Measurements from ENCODE around the gene EHD2.
A peak's percentile ranks its signal among the peaks of the same experiment; 100 is the strongest.
"Not testable (repeated sequence)": the region's sequence is repeated elsewhere in the genome, so short reads cannot be mapped to it uniquely, and the experiment has no call there.

The EHD2 gene

GRCh38 chr19:47691782-47692181 is 21.4 kb upstream of the EHD2 start:
- no peak for DNase-seq

- no peak for DNase-seq
Observed at GRCh38 chr19:47693489-47693888, 19.7 kb upstream of the EHD2 start.

- no peak for DNase-seq
Observed at GRCh38 chr19:47693903-47694302, 19.3 kb upstream of the EHD2 start.

GRCh38 chr19:47694466-47695273 is 18.6 kb upstream of the EHD2 start:
- no peak for DNase-seq

GRCh38 chr19:47695533-47696262 is 17.5 kb upstream of the EHD2 start:
- no peak for DNase-seq

GRCh38 chr19:47696635-47697034 is 16.6 kb upstream of the EHD2 start:
- DNase-seq = no peak

- peak; percentile 81 for DNase-seq
Observed at GRCh38 chr19:47697863-47698609, 15.2 kb upstream of the EHD2 start.

- no peak for DNase-seq
Observed at GRCh38 chr19:47698631-47699359, 14.4 kb upstream of the EHD2 start.

- DNase-seq = peak; percentile 39
Observed at GRCh38 chr19:47699360-47699917, 13.8 kb upstream of the EHD2 start.

GRCh38 chr19:47700934-47701716 is 12.1 kb upstream of the EHD2 start:
- no peak for DNase-seq

- DNase-seq = no peak
Observed at GRCh38 chr19:47701717-47702552, 11.3 kb upstream of the EHD2 start.

GRCh38 chr19:47702671-47703070 is 10.6 kb upstream of the EHD2 start:
- no peak for DNase-seq

- DNase-seq = no peak
Observed at GRCh38 chr19:47703301-47703700, 9.9 kb upstream of the EHD2 start.

GRCh38 chr19:47704024-47704423 is 9.2 kb upstream of the EHD2 start:
- DNase-seq = no peak

GRCh38 chr19:47704656-47705055 is 8.6 kb upstream of the EHD2 start:
- no peak for DNase-seq

- peak; percentile 79 for DNase-seq
Observed at GRCh38 chr19:47707135-47707925, 5.9 kb upstream of the EHD2 start.

GRCh38 chr19:47711652-47712242 is 1.5 kb upstream of the EHD2 start:
- no peak for DNase-seq

GRCh38 chr19:47714339-47714738 is 1.1 kb downstream of the EHD2 start:
- DNase-seq = no peak

- DNase-seq = not testable (repeated sequence)
Observed at GRCh38 chr19:47714855-47715254, 1.6 kb downstream of the EHD2 start.

Measured in EL (cell line).